ENCODE results near the gene SPATA2L.
A peak's percentile ranks its signal among the peaks of the same experiment; 100 is the strongest.

Gene SPATA2L

DNA sequence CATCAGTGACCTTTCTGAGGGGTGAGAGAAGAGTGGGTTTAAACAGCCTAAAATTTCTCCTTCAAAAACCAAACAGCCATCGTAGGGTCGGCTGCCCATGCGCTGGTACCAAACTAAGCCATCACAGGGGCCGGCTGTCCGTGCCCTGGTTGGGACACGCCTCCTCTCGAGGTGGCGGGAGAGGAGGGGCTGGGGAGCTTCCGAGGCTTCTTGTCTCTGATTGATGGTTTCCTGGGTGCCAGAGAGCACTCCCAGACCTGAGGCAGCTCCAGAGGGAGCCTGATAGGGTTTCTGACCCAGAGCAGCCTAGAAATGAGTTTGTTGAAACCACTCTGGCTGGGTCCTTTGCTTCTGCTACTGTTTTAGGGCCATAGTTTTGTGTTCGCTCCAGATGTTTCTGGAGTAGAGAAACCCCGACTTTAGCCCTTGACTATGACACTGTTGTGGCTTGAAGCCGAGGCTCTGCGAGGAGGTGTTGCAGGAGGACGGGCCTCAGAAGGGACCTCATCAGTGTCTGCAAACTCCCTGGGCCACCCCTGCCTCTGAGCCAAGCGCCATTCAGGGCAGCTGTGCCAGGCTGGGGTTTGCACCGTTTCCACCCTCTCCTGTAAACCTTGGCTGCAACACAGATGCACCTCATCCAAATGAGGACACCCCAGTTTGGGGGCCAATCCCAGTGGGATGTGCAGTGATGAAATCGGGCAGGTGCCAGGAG lies 26.1 kb upstream of the SPATA2L start:
- DNase-seq, result no peak

DNA sequence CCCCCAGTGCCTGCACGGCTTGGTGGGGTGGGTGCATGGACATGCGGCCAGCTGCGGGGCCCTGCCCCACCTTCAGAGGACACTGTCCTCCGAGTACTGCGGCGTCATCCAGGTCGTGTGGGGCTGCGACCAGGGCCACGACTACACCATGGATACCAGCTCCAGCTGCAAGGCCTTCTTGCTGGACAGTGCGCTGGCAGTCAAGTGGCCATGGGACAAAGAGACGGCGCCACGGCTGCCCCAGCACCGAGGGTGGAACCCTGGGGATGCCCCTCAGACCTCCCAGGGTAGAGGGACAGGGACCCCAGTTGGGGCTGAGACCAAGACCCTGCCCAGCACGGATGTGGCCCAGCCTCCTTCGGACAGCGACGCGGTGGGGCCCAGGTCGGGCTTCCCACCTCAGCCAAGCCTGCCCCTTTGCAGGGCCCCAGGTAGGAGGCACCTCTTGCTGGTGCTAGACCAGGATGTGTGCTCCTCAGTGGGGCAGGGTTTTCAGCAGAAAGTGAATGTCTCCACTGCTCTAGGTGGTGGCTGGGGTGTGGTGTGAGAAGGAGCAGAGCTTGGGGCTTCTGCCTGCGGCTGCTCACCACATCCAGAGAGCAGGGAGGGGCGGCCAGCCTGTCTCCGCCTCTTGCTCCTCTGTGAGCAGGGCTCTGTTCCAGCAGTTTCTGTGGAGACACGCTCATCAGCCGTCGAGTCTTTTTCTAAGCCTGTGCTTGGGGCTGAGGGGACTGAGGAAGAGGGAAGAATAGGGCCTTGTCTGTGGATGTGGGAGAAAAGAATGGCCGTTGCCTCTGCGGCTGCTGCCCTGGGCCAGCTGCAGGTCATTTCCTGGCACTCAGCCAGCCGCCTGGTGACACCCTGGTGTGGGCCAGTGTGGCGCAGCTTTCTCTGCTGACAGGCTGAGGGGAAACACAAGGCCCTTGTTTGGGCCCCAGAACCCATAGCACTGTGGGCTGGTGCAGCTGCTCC lies 22.1 kb upstream of the SPATA2L start:
- peak; percentile 64 for DNase-seq

DNA sequence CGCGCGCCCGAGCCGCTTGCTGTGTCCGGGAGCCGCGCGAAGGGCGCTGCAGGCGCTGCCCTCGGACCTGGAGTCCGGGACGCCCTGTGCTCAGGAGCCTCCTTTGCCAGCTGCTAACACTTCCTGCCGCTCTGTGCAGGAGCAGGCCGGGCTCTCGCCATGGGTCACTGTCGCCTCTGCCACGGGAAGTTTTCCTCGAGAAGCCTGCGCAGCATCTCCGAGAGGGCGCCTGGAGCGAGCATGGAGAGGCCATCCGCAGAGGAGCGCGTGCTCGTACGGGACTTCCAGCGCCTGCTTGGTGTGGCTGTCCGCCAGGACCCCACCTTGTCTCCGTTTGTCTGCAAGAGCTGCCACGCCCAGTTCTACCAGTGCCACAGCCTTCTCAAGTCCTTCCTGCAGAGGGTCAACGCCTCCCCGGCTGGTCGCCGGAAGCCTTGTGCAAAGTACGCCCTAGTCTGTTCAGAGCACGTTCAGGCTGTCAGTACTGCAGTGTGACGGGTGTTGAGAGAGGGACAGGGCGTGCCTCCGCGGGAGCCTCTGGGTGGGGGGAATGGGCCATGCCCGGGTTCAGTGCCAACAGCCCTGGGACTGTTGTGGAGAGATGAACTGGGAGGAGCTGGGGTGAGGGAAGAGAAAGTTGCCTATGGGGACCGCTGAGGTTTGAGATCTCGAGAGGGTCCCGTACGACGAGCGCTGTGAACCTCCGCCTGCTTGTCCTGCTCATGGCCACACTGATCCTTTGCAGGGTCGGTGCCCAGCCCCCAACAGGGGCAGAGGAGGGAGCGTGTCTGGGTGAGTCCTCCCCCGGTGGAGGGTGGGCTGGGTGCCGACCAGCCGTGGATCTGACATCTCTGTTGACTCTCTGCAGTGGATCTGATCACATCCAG lies 21.1 kb upstream of the SPATA2L start:
- DNase-seq, result no peak

DNA sequence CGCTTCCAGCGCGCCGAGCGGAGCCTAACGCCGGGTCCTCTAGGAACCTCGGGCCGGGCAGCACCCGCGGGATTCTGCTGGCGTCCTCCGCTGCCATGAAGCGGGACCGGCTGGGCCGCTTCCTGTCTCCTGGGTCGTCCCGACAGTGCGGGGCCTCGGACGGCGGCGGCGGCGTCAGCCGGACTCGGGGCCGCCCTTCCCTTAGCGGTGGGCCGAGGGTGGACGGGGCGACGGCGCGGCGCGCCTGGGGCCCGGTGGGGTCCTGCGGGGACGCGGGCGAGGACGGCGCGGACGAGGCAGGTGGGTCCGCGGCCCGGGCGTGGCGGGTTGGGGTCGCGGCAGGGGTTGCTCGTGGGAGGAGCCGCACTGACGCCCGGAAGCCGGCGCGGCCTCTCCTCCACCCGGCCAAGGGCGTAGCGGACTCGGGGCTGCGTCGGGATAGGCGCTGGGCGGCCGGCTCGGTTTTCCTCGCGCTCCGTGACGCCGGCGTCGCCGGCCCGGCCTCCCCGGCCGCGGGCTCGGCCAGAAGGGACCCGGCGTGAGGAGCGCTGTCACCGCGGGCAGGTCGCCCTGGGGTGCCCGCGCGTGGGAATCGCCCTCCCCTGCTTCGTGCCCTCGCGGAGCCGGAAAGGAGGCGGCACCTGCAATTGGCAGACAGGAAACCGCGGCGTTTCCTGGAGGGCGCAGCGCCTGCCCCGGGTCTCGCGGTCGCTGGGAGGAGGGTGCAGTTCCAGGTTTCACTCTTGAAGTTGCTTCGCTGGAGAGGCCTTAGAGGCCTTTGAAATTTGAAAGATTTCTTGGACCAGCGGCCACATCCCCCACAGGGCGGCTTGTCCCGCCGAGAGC lies 20.3 kb upstream of the SPATA2L start:
- DNase-seq, result peak; percentile 72

DNA sequence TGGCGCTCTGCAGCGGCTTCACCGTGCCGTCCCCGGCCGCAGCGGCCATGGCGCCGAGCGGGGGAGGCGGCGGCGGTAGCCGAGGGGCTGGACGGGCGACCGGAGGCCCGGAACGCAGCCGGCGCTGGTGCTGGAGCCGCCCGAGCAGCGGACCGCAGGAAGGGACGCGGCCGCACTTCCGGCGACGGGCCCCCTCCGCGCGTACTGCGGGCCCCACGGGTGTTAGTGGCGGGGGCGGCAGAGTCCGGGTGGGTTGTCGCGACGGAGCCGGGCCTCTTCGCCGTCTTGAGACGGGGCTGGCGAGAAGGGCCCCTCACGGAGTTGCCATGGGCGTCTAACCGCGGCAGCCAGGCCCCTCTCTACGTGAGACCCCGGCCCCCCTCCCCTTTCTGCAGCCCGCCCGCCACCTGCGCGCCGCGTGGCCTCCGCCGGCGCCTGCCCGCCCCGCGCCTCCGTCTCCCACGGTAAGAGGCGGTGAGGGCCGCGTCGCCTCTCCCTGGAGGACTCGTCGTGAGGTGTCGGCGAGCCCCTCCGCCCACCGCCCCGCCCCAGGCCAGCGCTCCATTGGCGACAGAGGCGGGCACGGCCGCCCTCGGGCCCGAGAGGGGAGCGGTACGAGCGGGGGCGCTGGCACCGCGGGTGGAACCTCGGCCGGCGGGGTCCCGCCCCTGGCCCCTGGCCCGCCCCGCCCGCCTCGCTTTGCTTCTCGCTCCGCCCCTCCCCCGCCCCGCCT lies 19.5 kb upstream of the SPATA2L start, which contains the start of the genes VPS9D1 and ZNF276:
Gene VPS9D1, minus strand, starts transcription at position 86 of the 733 bp plus-strand sequence. Its CDS starts 37 bp downstream, at position 49.
Gene ZNF276, plus strand, starts transcription at position 725 of the 733 bp plus-strand sequence. CDS start 104 bp downstream, outside the sequence.
- DNase-seq, result peak; percentile 90

DNA sequence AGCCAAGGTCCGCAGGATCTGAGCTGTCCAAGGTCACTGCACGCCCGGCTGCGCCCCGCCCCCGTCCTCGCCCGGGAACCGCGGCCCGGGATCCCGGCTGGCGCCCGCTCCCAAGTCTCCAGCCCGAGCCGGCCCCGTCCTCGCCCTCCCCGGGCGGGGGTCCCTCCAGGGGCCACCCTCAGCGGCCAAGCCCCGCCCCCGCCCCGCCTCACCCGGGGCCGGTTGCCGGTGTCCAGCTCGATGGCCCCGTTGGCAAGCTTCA lies 19.0 kb upstream of the SPATA2L start:
- no peak for DNase-seq

DNA sequence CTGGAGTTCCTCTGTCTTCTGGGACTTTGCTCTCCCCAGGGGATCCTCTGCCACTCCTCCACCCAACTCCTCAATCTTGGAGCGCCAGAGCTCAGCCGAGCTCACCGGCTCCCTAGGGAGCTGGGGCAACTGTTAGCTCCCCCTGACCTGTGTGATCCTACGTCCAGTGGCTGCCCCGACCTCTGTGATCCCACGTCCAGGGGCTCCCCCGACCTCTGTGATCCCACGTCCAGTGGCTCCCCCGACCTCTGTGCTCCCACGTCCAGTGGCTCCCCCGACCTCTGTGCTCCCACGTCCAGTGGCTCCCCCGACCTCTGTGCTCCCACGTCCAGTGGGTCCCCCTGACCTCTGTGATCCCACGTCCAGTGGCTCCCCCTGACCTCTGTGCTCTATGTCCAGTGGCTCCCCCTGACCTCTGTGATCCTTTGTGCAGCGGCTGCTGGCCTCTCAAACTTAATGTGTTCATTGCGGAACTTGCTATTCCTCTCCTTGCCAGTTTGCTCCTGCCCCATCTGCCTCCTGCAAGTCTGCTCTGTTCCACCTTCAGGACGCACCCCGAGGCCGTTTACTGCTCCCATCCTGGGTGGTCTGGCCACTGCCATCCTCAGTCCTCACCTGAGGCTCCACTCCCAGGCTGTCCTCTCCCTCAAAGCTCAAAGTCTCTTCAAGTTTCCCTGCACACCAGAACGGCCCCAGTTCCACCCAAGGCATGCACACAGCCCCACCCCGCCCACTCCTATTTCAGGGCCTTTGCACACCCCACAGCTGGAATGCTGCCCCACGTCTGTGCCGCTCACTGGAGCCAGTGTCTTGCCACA lies 16.4 kb upstream of the SPATA2L start:
- DNase-seq, result no peak

DNA sequence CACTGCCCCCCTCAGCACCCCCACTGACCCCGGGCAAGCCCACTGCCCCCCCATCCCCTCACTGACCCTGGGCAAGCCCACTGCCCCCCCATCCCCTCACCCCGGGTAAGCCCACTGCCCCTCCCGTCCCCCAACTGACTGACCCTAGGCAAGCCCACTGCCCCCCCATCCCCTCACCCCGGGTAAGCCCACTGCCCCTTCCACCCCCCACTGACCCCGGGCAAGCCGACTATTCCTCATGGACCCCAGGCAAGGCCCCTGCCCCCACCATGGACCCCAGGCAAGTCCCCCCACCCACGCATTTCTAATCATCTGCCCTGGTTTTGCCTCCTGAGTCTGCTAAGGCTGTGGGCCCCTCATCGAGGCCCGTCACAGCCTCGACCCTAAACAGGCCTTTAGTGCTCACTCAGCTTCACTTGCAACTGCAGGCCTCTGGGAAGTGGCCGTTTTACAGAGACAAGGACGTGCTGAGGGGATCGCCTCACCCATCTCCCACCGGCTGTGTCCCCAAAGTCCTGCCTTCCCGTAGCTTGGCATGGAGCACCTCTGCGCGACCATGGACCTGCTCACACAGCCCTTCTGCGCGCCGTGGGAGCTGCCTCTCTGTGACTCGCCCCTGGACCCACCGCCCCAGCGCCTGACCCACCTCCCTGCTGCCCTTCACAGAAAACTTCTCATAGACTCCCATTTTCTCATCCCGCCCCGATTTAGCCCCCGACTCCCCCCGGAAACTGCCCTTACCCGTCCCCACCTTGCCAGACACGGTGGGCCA lies 15.6 kb upstream of the SPATA2L start:
- no peak for DNase-seq

DNA sequence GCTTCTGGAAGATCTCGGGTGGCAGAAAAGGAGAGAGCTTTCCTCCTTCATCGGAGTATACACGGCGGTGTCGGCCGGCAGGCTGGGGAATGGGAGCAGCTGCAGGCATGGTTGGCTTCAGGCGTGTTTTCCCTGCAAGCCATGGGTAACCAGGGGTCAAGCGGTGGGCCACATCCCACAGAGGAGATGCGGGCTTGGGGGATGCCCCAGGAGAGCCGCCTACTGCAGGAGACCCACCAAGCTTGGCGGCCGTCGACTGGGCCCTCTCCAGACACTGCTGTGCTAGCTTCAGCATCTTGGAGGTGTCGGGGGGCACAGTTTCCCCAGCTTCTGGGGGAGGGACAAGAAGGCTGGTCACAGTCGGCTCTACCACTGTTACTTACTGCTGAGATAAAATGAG lies 15.0 kb upstream of the SPATA2L start:
- no peak for DNase-seq

DNA sequence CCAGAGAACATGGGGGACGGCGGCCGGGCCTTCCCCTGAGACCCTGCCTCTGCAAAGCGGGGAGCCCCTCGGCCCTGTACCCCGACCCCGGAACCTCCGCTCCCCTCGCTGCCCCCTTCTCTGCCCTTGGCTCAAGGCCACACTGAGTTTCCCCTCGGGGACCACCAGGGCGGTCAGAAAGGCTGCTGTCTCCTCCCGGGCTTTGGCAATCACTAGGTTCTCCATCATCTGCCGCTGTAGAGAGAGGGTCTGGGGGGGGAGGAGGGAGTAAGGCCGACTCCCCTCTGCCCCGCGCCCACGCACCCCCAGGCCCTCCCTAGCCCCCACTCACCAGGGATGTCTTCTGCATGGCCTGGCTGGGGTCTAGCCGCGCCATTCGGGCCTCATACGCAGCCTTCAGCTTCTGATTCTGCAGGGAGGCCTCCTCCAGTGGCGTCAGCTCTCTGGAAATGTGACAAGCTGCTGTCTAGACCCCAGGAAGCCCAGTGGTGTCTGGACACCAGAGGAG lies 10.8 kb upstream of the SPATA2L start:
- DNase-seq, result no peak

DNA sequence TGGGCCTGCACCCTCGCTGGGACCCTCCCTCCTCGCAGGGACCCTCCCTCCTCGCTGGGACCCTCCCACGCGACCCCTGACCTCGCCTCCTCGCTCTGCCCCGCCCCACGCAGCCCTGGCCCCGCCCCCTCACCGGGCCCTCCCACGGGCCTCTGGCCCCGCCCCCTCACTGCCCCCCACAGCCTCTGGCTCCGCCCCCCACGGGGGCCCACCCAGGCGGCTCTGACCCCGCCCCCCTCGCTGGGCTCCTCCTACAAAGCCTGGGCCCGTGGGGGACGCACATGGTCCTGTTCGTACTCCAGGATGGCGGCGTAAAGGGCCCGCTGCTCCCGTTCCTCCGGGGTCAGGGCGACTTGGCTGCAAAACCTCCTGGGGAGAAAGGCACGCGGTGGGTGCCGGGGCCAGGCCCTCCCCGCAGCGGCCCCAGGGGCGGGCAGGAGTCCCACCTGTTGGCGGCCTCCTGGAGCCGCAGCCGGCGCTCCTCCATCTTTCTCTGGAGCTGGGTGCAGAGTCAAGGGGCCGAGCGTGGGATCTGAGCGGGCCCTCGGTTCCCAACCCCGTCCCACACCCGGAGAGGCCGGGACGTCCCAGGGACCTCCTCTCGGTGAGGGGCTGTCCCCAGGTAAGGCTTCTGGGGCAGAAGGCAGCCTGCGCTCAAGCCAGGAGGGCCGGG lies 10.2 kb upstream of the SPATA2L start:
- DNase-seq, result no peak

DNA sequence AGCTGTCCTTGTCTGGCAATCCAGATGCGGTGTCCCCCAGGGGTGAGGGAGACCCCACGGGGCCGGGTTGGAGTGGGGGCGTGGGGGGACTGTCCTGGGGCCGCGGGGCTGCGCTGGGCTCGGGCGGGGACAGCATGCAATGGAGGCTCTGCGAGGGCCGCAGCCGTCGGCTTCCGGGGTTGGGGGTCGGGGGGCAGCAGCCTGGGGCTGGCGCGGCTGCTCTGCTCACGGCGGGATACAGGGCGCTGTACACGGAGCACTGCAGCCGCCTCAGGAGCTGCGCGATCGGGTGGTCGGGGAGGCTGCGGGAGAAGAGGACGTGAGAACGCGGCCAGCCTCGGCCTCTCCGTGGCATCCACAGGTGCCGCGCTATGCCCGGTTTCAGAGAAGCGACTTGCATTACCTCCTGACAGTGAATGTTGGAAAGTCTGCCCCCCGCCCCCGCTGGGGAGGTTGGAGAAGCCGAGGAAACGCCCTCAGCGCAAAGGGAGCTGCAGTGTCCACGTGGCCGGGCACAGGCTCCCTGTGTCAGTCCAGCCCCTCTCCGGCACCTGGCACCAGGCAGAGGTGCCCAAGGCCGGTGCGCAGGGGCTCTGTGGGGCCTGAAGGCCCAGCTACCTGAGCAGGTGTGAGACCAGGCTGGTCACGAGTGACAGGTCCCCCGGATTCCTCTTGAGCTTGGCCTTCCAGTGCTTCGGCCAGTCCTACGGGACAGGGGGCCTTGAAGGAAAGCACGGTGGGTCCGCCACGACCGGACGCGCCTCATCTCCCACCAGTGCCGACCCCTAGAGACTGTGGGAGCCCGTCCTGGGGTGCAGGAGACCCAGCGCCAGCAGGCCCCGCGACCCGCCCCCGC lies 9.4 kb upstream of the SPATA2L start:
- no peak for DNase-seq

DNA sequence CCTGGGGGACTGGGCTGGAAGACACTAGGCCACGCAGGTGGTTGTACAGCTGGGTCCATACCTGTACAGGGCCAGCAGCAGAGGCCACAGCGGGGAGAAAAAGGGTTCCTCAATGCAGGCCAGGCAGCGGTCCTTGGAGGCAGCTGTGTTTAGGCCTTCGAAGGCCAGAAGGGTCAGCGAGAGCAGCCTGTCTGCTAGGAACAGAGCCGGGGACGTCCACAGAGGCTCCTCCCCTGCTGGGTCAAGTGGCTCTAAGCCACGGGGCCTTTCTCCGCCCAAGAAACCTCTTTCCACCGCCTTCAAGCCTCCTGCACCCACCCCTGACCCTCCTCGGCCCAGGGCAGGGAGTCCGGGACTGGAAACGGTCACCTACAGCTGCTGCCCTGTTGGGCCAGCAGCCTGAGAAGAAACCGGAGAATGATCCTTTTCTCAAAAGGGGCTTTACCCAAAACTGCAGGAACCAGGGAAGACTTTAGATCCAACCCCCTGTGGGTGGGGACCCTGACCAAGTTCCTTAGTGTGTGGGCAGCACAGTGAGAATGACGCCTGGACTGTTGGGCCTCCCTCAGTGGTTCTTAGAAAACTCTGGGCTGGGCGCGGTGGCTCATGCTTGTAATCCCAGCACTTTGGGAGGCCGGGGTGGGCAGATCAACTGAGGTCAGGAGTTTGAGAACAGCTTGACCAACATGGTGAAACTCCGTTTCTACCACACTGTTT lies 8.4 kb upstream of the SPATA2L start:
- DNase-seq, result no peak

DNA sequence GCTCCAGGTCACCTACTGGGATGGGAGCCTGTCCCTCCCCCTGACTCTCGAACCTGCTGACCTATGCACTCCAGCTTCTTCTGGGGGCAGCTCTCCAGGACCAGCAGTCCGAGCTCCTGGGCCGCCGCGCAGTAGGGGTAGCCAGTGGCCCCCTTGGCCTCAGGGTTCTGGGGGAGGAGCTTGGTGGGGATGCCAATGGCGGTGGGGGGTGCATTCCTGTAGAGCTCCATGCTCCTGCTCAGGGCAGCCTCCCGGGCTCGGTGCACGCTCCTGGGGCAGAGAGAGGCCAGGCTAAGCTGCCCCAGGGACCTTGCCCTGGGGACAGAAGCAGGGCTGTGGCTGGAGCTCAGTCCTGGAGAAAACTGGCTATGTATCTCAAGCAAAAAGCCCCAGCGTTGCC lies 7.7 kb upstream of the SPATA2L start:
- DNase-seq, result no peak

DNA sequence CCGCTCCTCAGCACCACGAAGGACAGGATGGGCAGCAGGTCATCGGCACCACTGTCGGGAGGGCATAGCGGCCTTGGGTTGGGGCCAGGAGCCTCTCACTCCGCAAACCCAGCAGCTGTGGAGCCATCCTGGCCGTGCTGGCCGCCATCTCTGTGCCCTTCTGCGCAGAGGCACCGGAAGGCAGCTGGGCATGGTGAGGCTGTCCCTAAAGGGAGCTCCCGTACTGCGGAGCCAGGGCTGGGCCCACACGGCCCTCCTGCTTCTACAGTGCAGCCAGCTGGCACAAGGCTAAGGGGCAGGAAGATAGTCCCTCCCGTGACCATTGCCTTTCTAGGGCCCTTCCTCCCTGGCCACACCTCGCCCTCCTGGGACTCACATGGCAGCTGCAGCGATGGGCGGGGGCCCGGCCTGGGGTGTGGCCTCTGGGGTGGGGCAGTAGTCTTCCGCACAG lies 7.0 kb upstream of the SPATA2L start:
- DNase-seq, result no peak

DNA sequence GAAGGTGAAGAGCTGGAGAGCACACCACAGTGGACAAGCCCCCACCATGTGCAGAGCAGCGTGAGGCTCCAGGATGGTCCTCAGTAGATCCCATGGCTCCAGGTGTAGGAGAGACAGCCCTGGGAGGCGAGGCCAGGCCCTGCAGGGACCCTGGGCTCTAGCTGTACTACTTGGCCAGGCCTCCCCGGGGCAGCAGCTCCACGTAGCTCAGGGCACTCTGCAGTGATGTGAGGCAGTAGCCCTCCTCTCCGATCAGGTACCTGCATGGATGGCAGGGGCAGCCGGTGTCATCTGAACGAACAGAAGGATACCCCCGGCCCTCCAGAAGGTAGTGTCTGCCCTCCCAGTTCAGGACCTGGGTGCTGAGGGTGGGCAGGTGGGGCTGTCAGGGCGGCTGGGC lies 6.2 kb upstream of the SPATA2L start:
- no peak for DNase-seq
